H1 (cell line): ENCODE results near the gene TP53BP2. TPM values are rescaled to one million over a fixed set of nuclear protein-coding genes. Genes with fewer than 3 reads are reported as not detected.

ENCODE experiments used
- CTCF ChIA-PET: fragments of 300-600 bp; sonication (Branson Sonifier 250); formaldehyde crosslinking; loops from one replicate; lab custom pipeline; 2021; ENCODE audit not compliant: partially characterized antibody; lab: Charles Lee
- POLR2A ChIA-PET: fragments of 300-600 bp; sonication (Branson Sonifier 250); formaldehyde crosslinking; loops from one replicate; lab custom pipeline; 2021; ENCODE audit warnings: inconsistent platforms; ENCODE audit not compliant: partially characterized antibody; lab: Charles Lee
- DNase-seq, 2 experiments: peaks; one replicate each; pipeline versions ENCODE4 v3.0.0 to v3.0.0-alpha.2; 2010 to 2022; ENCODE audit warnings: low spot score in 2 of 2, low read depth in 1 of 2, mixed read lengths in 1 of 2
- FAIRE-seq: peaks from 2 replicates; lab custom pipeline; 2011; peaks lifted over from hg19 to GRCh38; lab: Jason Lieb, UNC
- H2AFZ ChIP-seq: 2 replicates; pipeline ENCODE4 v1.8.1; 2012; ENCODE audit warnings: low read length, inconsistent platforms
- H2AK5ac ChIP-seq: 2 replicates; pipeline ENCODE4 v1.6.1; 2013; ENCODE audit warnings: low read depth, low read length
- H2BK120ac ChIP-seq: replicated peaks from 2 replicates; pipeline ENCODE3; 2013; ENCODE audit warnings: low read depth, low read length, inconsistent platforms
- H2BK12ac ChIP-seq: 2 replicates; pipeline ENCODE4 v1.6.1; 2013; ENCODE audit warnings: low read depth, low read length
- H2BK15ac ChIP-seq: 2 replicates; pipeline ENCODE4 v1.6.1; 2013; ENCODE audit warnings: low read length
- H2BK20ac ChIP-seq: 2 replicates; pipeline ENCODE4 v1.6.1; 2013; ENCODE audit warnings: low read length
- H2BK5ac ChIP-seq: 2 replicates; pipeline ENCODE4 v1.6.1; 2013; ENCODE audit warnings: low read depth, low read length
- H3K14ac ChIP-seq: 2 replicates; pipeline ENCODE4 v1.6.1; 2013; ENCODE audit warnings: inconsistent platforms; ENCODE audit not compliant: insufficient read length
- H3K18ac ChIP-seq: 2 replicates; pipeline ENCODE4 v1.6.1; 2013; ENCODE audit warnings: low read length; ENCODE audit errors: extremely low read depth
- H3K23ac ChIP-seq: 2 replicates; pipeline ENCODE4 v1.6.1; 2013; ENCODE audit warnings: inconsistent platforms; ENCODE audit not compliant: insufficient read length
- H3K23me2 ChIP-seq: 2 replicates; pipeline ENCODE4 v1.6.1; 2013; ENCODE audit warnings: low read depth, low read length
- H3K27ac ChIP-seq: 2 replicates; pipeline ENCODE4 v1.6.1; 2011; ENCODE audit warnings: low read depth, low read length, inconsistent platforms
- H3K27me3 ChIP-seq, 4 experiments: replicated peaks in 1 of 4; 1 replicate in 1 of 4; 2 replicates in 3 of 4; pipeline versions ENCODE4 v1.6.1 to v1.8.1; 2011 to 2013; ENCODE audit warnings: low read length in 3 of 4, mild to moderate bottlenecking in 3 of 4, inconsistent platforms in 2 of 4, mixed read lengths in 2 of 4, moderate library complexity in 1 of 4; ENCODE audit not compliant: control insufficient read depth in 3 of 4, insufficient read depth in 3 of 4; ENCODE audit errors: extremely low read depth in 1 of 4
- H3K36me3 ChIP-seq, 4 experiments: 2 replicates each; pipeline versions ENCODE4 v1.6.1 to v1.8.1; 2011 to 2013; ENCODE audit warnings: mild to moderate bottlenecking in 4 of 4, low read length in 3 of 4, moderate library complexity in 2 of 4, control low read depth in 1 of 4, inconsistent platforms in 1 of 4; ENCODE audit not compliant: insufficient read depth in 4 of 4, control insufficient read depth in 2 of 4
- H3K4ac ChIP-seq: replicated peaks from 2 replicates; pipeline ENCODE3; 2013; ENCODE audit warnings: low read length, low read depth, mixed read lengths, inconsistent platforms; ENCODE audit not compliant: insufficient read length
- H3K4me1 ChIP-seq, 4 experiments: replicated peaks in 1 of 4; 1 replicate in 1 of 4; 2 replicates in 3 of 4; pipeline versions ENCODE4 v1.6.1 to v1.8.1; 2011 to 2013; ENCODE audit warnings: low read length in 3 of 4, inconsistent platforms in 2 of 4, mixed read lengths in 1 of 4; ENCODE audit not compliant: insufficient read depth in 4 of 4, control insufficient read depth in 3 of 4
- H3K4me2 ChIP-seq, 2 experiments: 2 replicates each; pipeline versions ENCODE4 v1.6.1 to v1.8.1; 2011 to 2013; ENCODE audit warnings: low read depth in 2 of 2, low read length in 2 of 2, control low read depth in 1 of 2, inconsistent platforms in 1 of 2, mild to moderate bottlenecking in 1 of 2; ENCODE audit not compliant: insufficient read depth in 1 of 2
- H3K4me3 ChIP-seq, 4 experiments: fragments of 200-600, 300-600 bp in 1 of 4; sonication (generic), shearing (Covaris generic), sonication (Bioruptor Twin) in 1 of 4; 2 replicates each; pipeline versions ENCODE4 v1.5.1 to v1.8.1; 2011 to 2016; ENCODE audit warnings: low read length in 4 of 4, low read depth in 3 of 4, control low read depth in 2 of 4, inconsistent platforms in 2 of 4, mild to moderate bottlenecking in 2 of 4, mixed read lengths in 1 of 4, moderate library complexity in 1 of 4; ENCODE audit not compliant: insufficient read depth in 2 of 4; ENCODE audit errors: extremely low read depth in 1 of 4
- H3K56ac ChIP-seq: replicated peaks from 2 replicates; pipeline ENCODE3; 2013; ENCODE audit warnings: low read depth, mild to moderate bottlenecking, mixed read lengths, low read length, inconsistent platforms; ENCODE audit not compliant: insufficient read length
- H3K79me1 ChIP-seq: 2 replicates; pipeline ENCODE4 v1.6.1; 2013; ENCODE audit warnings: low read depth, low read length, control low read depth
- H3K79me2 ChIP-seq, 2 experiments: 2 replicates each; pipeline versions ENCODE4 v1.6.1 to v1.8.1; 2012 to 2013; ENCODE audit warnings: low read length in 2 of 2, mild to moderate bottlenecking in 2 of 2, inconsistent platforms in 1 of 2; ENCODE audit not compliant: insufficient read depth in 2 of 2, control insufficient read depth in 1 of 2
- H3K9ac ChIP-seq, 4 experiments: replicated peaks in 1 of 4; 1 replicate in 1 of 4; 2 replicates in 3 of 4; pipeline versions ENCODE4 v1.6.1 to v1.8.1; 2011 to 2013; ENCODE audit warnings: low read depth in 3 of 4, low read length in 3 of 4, control low read depth in 2 of 4, mild to moderate bottlenecking in 2 of 4, moderate library complexity in 2 of 4, inconsistent platforms in 1 of 4; ENCODE audit errors: extremely low read depth in 1 of 4
- H3K9me3 ChIP-seq, 2 experiments: 2 replicates each; pipeline versions ENCODE4 v1.6.1 to v1.8.1; 2012 to 2013; ENCODE audit warnings: mild to moderate bottlenecking in 2 of 2, moderate library complexity in 2 of 2, control low read depth in 1 of 2, inconsistent platforms in 1 of 2, low read depth in 1 of 2, low read length in 1 of 2, mixed read lengths in 1 of 2; ENCODE audit not compliant: insufficient read depth in 2 of 2
- H4K20me1 ChIP-seq, 2 experiments: replicated peaks in 1 of 2; 2 replicates each; pipeline versions ENCODE3 to v1.8.1; 2011 to 2013; ENCODE audit warnings: inconsistent platforms in 2 of 2, low read length in 2 of 2, mild to moderate bottlenecking in 1 of 2; ENCODE audit not compliant: insufficient read depth in 2 of 2, control insufficient read depth in 1 of 2
- H4K5ac ChIP-seq: 2 replicates; pipeline ENCODE4 v1.6.1; 2013; ENCODE audit warnings: low read length, low read depth, mixed read lengths, inconsistent platforms; ENCODE audit not compliant: insufficient read length
- H4K8ac ChIP-seq: 2 replicates; pipeline ENCODE4 v1.8.0; 2013; ENCODE audit warnings: mild to moderate bottlenecking, moderate library complexity, low read length, inconsistent platforms; ENCODE audit not compliant: insufficient read depth; ENCODE audit errors: extremely low read depth
- H4K91ac ChIP-seq: replicated peaks from 2 replicates; pipeline ENCODE3; 2013; ENCODE audit warnings: low read length, mixed read lengths, inconsistent platforms; ENCODE audit not compliant: insufficient read length
- ASH2L ChIP-seq: fragments of 200-600, 300-600 bp; sonication (generic); IDR thresholded peaks from one replicate; pipeline ENCODE4 v1.7.1; 2017; ENCODE audit warnings: low read length
- ATF3 ChIP-seq: IDR thresholded peaks from 2 replicates; pipeline ENCODE4 v1.6.1; 2011; ENCODE audit warnings: low read depth, mild to moderate bottlenecking, low read length; ENCODE audit not compliant: insufficient read depth
- BACH1 ChIP-seq: IDR thresholded peaks from 2 replicates; pipeline ENCODE4 v1.6.1; 2012; ENCODE audit warnings: low read length, improper control_type of control experiment
- CBX8 ChIP-seq: fragments of 300-800, 300-1000 bp; sonication (generic); IDR thresholded peaks from 2 replicates; pipeline ENCODE4 v1.7.1; 2016; ENCODE audit warnings: low read depth, low read length, borderline replicate concordance
- CTBP2 ChIP-seq: IDR thresholded peaks from 2 replicates; pipeline ENCODE4 v1.7.0; 2011; ENCODE audit warnings: borderline replicate concordance, mild to moderate bottlenecking, moderate library complexity, mixed read lengths, low read length; ENCODE audit not compliant: insufficient read depth, insufficient read length
- GTF2F1 ChIP-seq: IDR thresholded peaks from 2 replicates; pipeline ENCODE4 v1.6.1; 2012; ENCODE audit warnings: low read depth, low read length, improper control_type of control experiment, borderline replicate concordance
- HDAC6 ChIP-seq: IDR thresholded peaks from one replicate; pipeline ENCODE4 v1.7.1; 2012; ENCODE audit warnings: low read depth, mild to moderate bottlenecking, inconsistent platforms, low read length, moderate library complexity
- KDM5A ChIP-seq: fragments of 200-600 bp; IDR thresholded peaks from 2 replicates; pipeline ENCODE4 v1.7.1; 2012; ENCODE audit warnings: mild to moderate bottlenecking, low read length, inconsistent platforms, mixed read lengths
- NRF1 ChIP-seq: IDR thresholded peaks from 2 replicates; pipeline ENCODE4 v1.6.1; 2011; ENCODE audit warnings: mild to moderate bottlenecking, low read depth, low read length, improper control_type of control experiment
- POU5F1 ChIP-seq: IDR thresholded peaks from 2 replicates; pipeline ENCODE4 v1.6.1; 2011; ENCODE audit warnings: low read depth, mild to moderate bottlenecking, low read length, moderate library complexity
- SAP30 ChIP-seq: fragments of 300-600 bp; sonication (generic); IDR thresholded peaks from 2 replicates; pipeline ENCODE4 v1.7.1; 2012; ENCODE audit warnings: low read length, moderate library complexity, mild to moderate bottlenecking, inconsistent platforms; ENCODE audit not compliant: insufficient read depth, insufficient replicate concordance
- SIX5 ChIP-seq: IDR thresholded peaks from 2 replicates; pipeline ENCODE4 v1.6.1; 2011; ENCODE audit warnings: mild to moderate bottlenecking, low read depth, low read length
- SRF ChIP-seq: IDR thresholded peaks from 2 replicates; pipeline ENCODE4 v1.6.1; 2011; ENCODE audit warnings: mild to moderate bottlenecking, low read depth, low read length, moderate library complexity
- WGBS, 2 experiments: shearing (Covaris generic) in 1 of 2; methylation state at CpG; one replicate each; pipeline versions ENCODE4 v1.1.6 to v1.1.7; 2013 to 2015; ENCODE audit warnings: low lambda C conversion rate in 2 of 2, mixed read lengths in 2 of 2, inconsistent platforms in 1 of 2, low coverage in 1 of 2, missing lambda C conversion rate in 1 of 2; ENCODE audit not compliant: insufficient replicate concordance in 2 of 2, insufficient coverage in 1 of 2, insufficient read length in 1 of 2; ENCODE audit errors: extremely low coverage in 1 of 2, missing lambda C conversion rate in 1 of 2; 5-methylcytosine and 5-hydroxymethylcytosine counted together
- polyA plus RNA-seq, 7 experiments: library from polyadenylated mRNA; depleted of rRNA in 3 of 7; stranded (reverse) in 5 of 7; unstranded in 2 of 7; fragments of >200 nt in 5 of 7; fragments of 200-250 nt in 2 of 7; gene quantifications; 1 replicate in 5 of 7; 2 replicates in 1 of 7; 4 replicates in 1 of 7; pipeline versions ENCODE4 v1.2.1 to v1.2.3, GENCODE V29; 2011 to 2013; ENCODE audit warnings: missing spikeins in 2 of 7, mixed read lengths in 2 of 7
- total RNA-seq: library from RNA; stranded (reverse); fragmentation: NEBNext Ultra II Directional; extraction: Animal tissue kit (Norgen Biotek cat#: 25700); gene quantifications from 2 replicates; pipeline ENCODE4 v1.2.1, GENCODE V29; 2021

Gene TP53BP2
- total and polyA plus RNA-seq, 2 of the 8 experiments (the other 6 are each of a cell fraction or from before 2014, with no cell fraction given): 18.0 to 38.7 TPM

- no peak overlapping the region for H3K4me2 ChIP-seq
- no peaks in the 10 kb centered on the region for H4K20me1 ChIP-seq
- no peaks in the 10 kb centered on the region for H3K4me1 ChIP-seq
- H3K36me3 ChIP-seq: peaks cover 6 to 49% (median 13%) of the 10 kb centered on the region in 4 experiments; a peak in 7 of 8 replicates
- H3K4ac ChIP-seq: no peak overlapping the region
- CTCF ChIA-PET: no interaction called here
- no peak overlapping the region for H3K56ac ChIP-seq
- FAIRE-seq (no peak), DNase-seq (no peak)
- WGBS, 2 experiments: 92% methylated on average over 4 of the region's 4 CpGs; no CpG with 5 or more reads in 1 of the 2 experiments
- no peak overlapping the region for H3K23ac ChIP-seq
- H4K8ac ChIP-seq: no peak overlapping the region
- H3K9ac ChIP-seq: no peak overlapping the region
- no peaks in the 10 kb centered on the region for H3K27me3 ChIP-seq
- no peak overlapping the region for H3K4me3 ChIP-seq
- H2BK20ac ChIP-seq: no peak overlapping the region
- H3K18ac ChIP-seq: no peak overlapping the region
- no peaks in the 10 kb centered on the region for H3K9me3 ChIP-seq
- no peak overlapping the region for H2BK120ac ChIP-seq
- H2AFZ ChIP-seq: no peak overlapping the region
- no peak overlapping the region for H2BK12ac ChIP-seq
- H4K91ac ChIP-seq: no peak overlapping the region
- H3K79me2 ChIP-seq: no peaks in the 10 kb centered on the region
- POLR2A ChIA-PET: interaction anchor here (0.7 kb wide), 1 partner anchor 23 kb away, joined by 3 read pairs; no protein-coding TSS in a partner anchor
- H3K27ac ChIP-seq: no peak overlapping the region
- no peaks in the 10 kb centered on the region for H3K23me2 ChIP-seq
- no peak overlapping the region for H2AK5ac ChIP-seq
- H2BK5ac ChIP-seq: no peak overlapping the region
- H2BK15ac ChIP-seq: no peak overlapping the region
- H4K5ac ChIP-seq: no peak overlapping the region
- no peaks in the 10 kb centered on the region for H3K79me1 ChIP-seq
- no peak overlapping the region for H3K14ac ChIP-seq
- no peak for TF ChIP-seq SIX5
- no peak for TF ChIP-seq SRF
- no peak for TF ChIP-seq ASH2L
- no peak for TF ChIP-seq CBX8
- no peak for TF ChIP-seq HDAC6
- TF ChIP-seq KDM5A: no peak
- TF ChIP-seq NRF1: no peak
- no peak for TF ChIP-seq SAP30
- TF ChIP-seq ATF3: no peak
- no peak for TF ChIP-seq CTBP2
- TF ChIP-seq POU5F1: no peak
- no peak for TF ChIP-seq BACH1
- no peak for TF ChIP-seq GTF2F1
Observed at GRCh38 chr1:223788746-223789415, 56.9 kb downstream of the TP53BP2 start.
